SK-N-SH treated with all-trans-retinoic acid at 6 μM for 48 hours (cell line): ENCODE results near the gene IRX6.

ENCODE experiments used
- ARNTL ChIP-seq: fragments of 450-650 bp; formaldehyde crosslinking; IDR thresholded peaks from 2 replicates; pipeline ENCODE4 v1.5.0; 2020; ENCODE audit warnings: low read depth, mild to moderate bottlenecking, moderate library complexity, borderline replicate concordance
- BACH2 ChIP-seq: fragments of 250-450 bp; sonication (Bioruptor Pico); IDR thresholded peaks from 2 replicates; pipeline ENCODE4 v1.9.0; 2021; ENCODE audit warnings: mild to moderate bottlenecking, borderline replicate concordance
- ESRRG ChIP-seq: fragments of 250-450 bp; sonication (Bioruptor Pico); IDR thresholded peaks from 2 replicates; pipeline ENCODE4 v1.6.1; 2021; ENCODE audit warnings: mild to moderate bottlenecking
- GLIS3 ChIP-seq: fragments of 250-450 bp; sonication (Bioruptor Pico); IDR thresholded peaks from 2 replicates; pipeline ENCODE4 v1.5.0; 2020; ENCODE audit warnings: mild to moderate bottlenecking, moderate library complexity
- ISL1 ChIP-seq: fragments of 250-450 bp; sonication (Bioruptor Pico); IDR thresholded peaks from 2 replicates; pipeline ENCODE4 v2.1.2; 2022; ENCODE audit warnings: mild to moderate bottlenecking, moderate library complexity
- RARB ChIP-seq: fragments of 250-450 bp; sonication (Bioruptor Pico); IDR thresholded peaks from 2 replicates; pipeline ENCODE4 v1.8.0; 2021; ENCODE audit warnings: mild to moderate bottlenecking, moderate library complexity
- TSHZ2 ChIP-seq: fragments of 250-450 bp; sonication (Bioruptor Pico); IDR thresholded peaks from 2 replicates; pipeline ENCODE4 v1.5.0; 2020; ENCODE audit warnings: mild to moderate bottlenecking, moderate library complexity
- ZFP3 ChIP-seq: fragments of 250-450 bp; sonication (Bioruptor Pico); IDR thresholded peaks from 2 replicates; pipeline ENCODE4 v1.5.0; 2020; ENCODE audit warnings: mild to moderate bottlenecking, moderate library complexity
- ZFP30 ChIP-seq: fragments of 450-650 bp; formaldehyde crosslinking; IDR thresholded peaks from 2 replicates; pipeline ENCODE4 v1.5.0; 2022; ENCODE audit warnings: mild to moderate bottlenecking, moderate library complexity
- ZNF8 ChIP-seq: fragments of 450-650 bp; formaldehyde crosslinking; IDR thresholded peaks from 2 replicates; pipeline ENCODE4 v1.5.0; 2020; ENCODE audit warnings: mild to moderate bottlenecking, moderate library complexity
- TF ChIP-seq, protein P1 (sequence below): fragments of 250-450 bp; sonication (Bioruptor Pico); IDR thresholded peaks from 2 replicates; pipeline ENCODE4 v1.5.1; 2020; ENCODE audit warnings: low read depth, mild to moderate bottlenecking, moderate library complexity
- TF ChIP-seq, protein P2 (sequence below): fragments of 250-450 bp; sonication (Bioruptor Pico); IDR thresholded peaks from 2 replicates; pipeline ENCODE4 v1.8.0; 2020; ENCODE audit warnings: mild to moderate bottlenecking, moderate library complexity, borderline replicate concordance

DNA sequence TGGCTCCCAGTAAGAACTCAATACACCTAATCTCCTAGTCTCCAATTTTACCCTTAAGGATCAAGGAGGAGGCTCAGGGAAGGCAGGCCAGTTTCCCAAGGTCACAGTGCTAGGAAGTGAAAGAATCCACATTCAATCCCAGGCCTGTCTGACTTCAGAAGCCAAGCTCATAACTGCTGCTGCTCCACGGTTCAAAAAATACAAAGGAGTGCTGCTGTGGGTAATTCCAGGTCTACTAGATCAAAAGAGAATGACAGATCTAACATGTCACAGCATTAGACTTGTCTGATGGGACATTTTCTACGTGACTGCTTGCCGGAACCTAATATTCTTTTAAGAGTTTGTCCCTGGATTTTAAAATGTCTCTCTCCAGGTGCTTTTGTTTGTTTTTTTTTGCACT is 48.8 kb upstream of the IRX6 start:
- TF ChIP-seq ZFP30 (CRISPR knock-in tag) (no peak), ISL1 (CRISPR knock-in tag) (no peak), ZNF8 (no peak), GLIS3 (CRISPR knock-in tag) (no peak), ESRRG (CRISPR knock-in tag) (no peak), BACH2 (CRISPR knock-in tag) (no peak), ARNTL (CRISPR knock-in tag) (no peak), RARB (no peak), TSHZ2 (no peak), ZFP3 (CRISPR knock-in tag) (no peak)
- TF ChIP-seq, protein P1, sequence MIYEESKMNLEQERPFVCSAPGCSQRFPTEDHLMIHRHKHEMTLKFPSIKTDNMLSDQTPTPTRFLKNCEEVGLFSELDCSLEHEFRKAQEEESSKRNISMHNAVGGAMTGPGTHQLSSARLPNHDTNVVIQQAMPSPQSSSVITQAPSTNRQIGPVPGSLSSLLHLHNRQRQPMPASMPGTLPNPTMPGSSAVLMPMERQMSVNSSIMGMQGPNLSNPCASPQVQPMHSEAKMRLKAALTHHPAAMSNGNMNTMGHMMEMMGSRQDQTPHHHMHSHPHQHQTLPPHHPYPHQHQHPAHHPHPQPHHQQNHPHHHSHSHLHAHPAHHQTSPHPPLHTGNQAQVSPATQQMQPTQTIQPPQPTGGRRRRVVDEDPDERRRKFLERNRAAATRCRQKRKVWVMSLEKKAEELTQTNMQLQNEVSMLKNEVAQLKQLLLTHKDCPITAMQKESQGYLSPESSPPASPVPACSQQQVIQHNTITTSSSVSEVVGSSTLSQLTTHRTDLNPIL (CRISPR knock-in tag), result no peak
- TF ChIP-seq, protein P2, sequence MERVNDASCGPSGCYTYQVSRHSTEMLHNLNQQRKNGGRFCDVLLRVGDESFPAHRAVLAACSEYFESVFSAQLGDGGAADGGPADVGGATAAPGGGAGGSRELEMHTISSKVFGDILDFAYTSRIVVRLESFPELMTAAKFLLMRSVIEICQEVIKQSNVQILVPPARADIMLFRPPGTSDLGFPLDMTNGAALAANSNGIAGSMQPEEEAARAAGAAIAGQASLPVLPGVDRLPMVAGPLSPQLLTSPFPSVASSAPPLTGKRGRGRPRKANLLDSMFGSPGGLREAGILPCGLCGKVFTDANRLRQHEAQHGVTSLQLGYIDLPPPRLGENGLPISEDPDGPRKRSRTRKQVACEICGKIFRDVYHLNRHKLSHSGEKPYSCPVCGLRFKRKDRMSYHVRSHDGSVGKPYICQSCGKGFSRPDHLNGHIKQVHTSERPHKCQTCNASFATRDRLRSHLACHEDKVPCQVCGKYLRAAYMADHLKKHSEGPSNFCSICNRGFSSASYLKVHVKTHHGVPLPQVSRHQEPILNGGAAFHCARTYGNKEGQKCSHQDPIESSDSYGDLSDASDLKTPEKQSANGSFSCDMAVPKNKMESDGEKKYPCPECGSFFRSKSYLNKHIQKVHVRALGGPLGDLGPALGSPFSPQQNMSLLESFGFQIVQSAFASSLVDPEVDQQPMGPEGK (CRISPR knock-in tag), result no peak
